ENCODE measurements around the gene ICAM1.
"Not testable (repeated sequence)": the region's sequence is repeated elsewhere in the genome, so short reads cannot be mapped to it uniquely, and the experiment has no call there.

ICAM1 gene

GRCh38 chr19:10279737-10280442, 9.0 kb downstream of the ICAM1 start:
- no peak for DNase-seq

GRCh38 chr19:10282043-10282442, 11.1 kb downstream of the ICAM1 start:
- DNase-seq = not testable (repeated sequence)

GRCh38 chr19:10283301-10284064, 12.6 kb downstream of the ICAM1 start:
- DNase-seq = no peak

GRCh38 chr19:10284065-10284959, 13.4 kb downstream of the ICAM1 start:
- DNase-seq = no peak

GRCh38 chr19:10284960-10285278, 14.0 kb downstream of the ICAM1 start:
- DNase-seq = no peak

- DNase-seq = no peak
Observed at GRCh38 chr19:10285393-10285792, 14.5 kb downstream of the ICAM1 start.

- DNase-seq = no peak
Observed at GRCh38 chr19:10286803-10287737, 16.1 kb downstream of the ICAM1 start, which contains the start of gene ICAM4. ICAM4 (plus strand) TSS chr19:10286955; CDS start chr19:10287013, 58 bp downstream.

GRCh38 chr19:10288662-10289166, 17.8 kb downstream of the ICAM1 start:
- peak; percentile 53 for DNase-seq

- peak; percentile 71 for DNase-seq
Observed at GRCh38 chr19:10289167-10289835, 18.4 kb downstream of the ICAM1 start.

GRCh38 chr19:10289836-10290356, 19.0 kb downstream of the ICAM1 start, which contains the start of gene ICAM5:
ICAM5 (plus strand) TSS chr19:10289952; CDS start chr19:10290044, 92 bp downstream.
- DNase-seq = peak; percentile 71

- DNase-seq = no peak
Observed at GRCh38 chr19:10290357-10290875, 19.5 kb downstream of the ICAM1 start.

- DNase-seq = no peak
Observed at GRCh38 chr19:10290876-10291553, 20.1 kb downstream of the ICAM1 start.

GRCh38 chr19:10291554-10292205, 20.8 kb downstream of the ICAM1 start:
- no peak for DNase-seq

- no peak for DNase-seq
Observed at GRCh38 chr19:10292206-10292788, 21.4 kb downstream of the ICAM1 start.

GRCh38 chr19:10292789-10293636, 22.1 kb downstream of the ICAM1 start:
- no peak for DNase-seq

GRCh38 chr19:10293637-10294367, 22.9 kb downstream of the ICAM1 start:
- no peak for DNase-seq

- DNase-seq = no peak
Observed at GRCh38 chr19:10294368-10294697, 23.4 kb downstream of the ICAM1 start.
